Measurements from ENCODE around the gene MCUB.
"Not testable (repeated sequence)": the region's sequence is repeated elsewhere in the genome, so short reads cannot be mapped to it uniquely, and the experiment has no call there.

GRCh38 chr4:109579997-109580396, 20.0 kb downstream of the MCUB start:
- TF ChIP-seq CTCF, POLR2A, EP300, POLR2AphosphoS5 (IDR thresholded peaks at IDR 0.05): not testable (repeated sequence)
